ENCODE results near the gene C3orf52.

The C3orf52 gene

GRCh38 chr3:112119962-112120836 is 34.0 kb downstream of the C3orf52 start:
- DNase-seq: no peak

DNA sequence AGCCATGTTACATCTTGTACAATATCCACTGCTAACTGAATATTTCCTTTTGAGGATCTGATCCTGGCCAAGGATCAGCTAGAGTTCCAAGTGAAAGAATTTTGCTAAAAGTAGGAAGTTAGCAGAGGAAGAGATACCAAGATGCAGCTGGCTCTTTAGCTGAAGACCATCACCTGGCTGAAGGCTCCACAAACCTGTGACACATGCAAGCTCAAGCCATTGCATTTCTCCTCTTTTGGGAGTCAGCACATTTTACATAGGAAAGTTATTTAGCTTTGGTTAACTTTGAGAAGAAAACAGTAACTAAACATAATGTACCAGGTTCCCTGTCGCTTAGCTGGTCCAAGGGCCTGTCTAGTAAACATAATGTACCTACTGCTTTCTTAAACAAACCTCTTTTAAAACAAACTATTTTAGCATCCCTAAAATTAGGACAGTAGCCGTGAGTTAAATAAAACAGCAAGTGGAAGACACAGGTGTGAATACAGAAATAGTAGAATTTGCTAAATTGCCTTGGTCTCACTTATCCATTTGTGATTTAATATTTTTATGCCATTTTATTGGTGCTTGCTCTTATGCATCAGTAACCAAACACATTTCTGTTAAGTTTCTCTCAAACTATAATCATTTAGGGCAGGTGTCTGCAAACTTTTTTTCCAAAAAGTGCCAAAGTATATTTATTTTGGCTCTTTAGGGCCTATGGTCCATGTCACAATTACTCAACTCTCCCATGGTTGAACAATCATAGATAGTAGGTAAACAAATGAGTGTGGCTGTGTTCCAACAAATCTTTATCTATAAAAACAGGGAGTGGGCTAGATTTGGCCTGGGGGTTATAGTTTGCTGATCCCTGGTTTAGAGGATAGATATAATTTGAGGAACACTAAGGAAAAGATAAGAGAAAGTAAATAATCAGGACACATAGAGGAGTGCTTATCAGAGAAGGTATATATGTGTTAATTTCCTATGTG is 35.7 kb downstream of the C3orf52 start:
- no peak for DNase-seq

DNA sequence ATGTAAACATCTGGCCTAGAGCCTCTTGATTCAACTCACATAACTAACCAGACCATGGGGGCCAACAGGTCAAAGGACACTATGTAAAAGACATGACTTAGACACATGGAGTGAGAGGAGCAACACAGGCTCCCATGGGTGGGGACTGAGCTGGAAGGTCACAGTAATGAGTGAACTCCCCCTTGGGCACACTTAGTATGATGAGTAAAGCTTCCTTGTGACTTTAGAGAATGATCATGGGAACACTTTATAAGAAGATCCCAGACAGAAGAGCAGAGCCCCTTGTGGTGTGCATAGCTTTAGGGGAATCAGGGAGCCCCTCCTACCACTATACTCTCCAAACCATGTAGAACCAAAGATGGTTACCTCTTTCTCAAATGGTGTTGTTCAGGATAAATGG is 36.7 kb downstream of the C3orf52 start:
- no peak for DNase-seq

- DNase-seq: no peak
These were observed 37.4 kb downstream of the C3orf52 start for GRCh38 chr3:112123548-112123947.

DNA sequence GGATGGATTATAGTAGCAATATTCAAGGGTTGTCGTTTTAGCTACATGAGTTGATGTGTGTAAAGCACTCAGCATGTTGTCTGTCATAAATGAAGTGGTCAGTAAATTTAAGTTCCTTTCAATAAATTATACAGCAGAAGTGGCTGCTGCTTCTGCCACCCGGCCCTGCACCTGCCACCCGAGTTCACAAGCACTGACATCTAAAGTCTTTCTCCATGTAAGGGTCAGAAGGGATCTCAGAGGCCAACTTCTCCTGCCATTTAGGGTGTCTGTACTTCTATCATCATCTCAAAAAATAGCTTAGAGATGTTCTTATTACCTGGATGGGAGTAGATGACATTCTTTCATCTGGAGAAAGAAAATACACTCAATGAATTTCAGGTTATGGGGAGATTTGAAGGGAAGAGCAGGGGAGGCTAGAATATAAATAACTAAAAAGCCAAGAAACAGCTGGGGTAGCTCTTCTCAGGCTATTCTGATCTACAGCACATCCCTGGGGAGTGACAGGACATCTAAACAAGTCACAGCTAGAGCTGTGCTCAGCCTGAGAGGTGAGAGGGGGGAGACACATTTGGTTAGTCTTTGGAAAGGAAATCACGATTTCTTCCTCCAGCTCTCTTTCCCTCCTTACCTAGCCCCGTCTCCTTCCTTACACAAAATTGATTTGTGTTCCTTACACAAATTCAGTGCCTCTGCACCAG is 38.9 kb downstream of the C3orf52 start:
- no peak for DNase-seq

GRCh38 chr3:112126511-112126911 is 40.3 kb downstream of the C3orf52 start:
- no peak for DNase-seq

DNA sequence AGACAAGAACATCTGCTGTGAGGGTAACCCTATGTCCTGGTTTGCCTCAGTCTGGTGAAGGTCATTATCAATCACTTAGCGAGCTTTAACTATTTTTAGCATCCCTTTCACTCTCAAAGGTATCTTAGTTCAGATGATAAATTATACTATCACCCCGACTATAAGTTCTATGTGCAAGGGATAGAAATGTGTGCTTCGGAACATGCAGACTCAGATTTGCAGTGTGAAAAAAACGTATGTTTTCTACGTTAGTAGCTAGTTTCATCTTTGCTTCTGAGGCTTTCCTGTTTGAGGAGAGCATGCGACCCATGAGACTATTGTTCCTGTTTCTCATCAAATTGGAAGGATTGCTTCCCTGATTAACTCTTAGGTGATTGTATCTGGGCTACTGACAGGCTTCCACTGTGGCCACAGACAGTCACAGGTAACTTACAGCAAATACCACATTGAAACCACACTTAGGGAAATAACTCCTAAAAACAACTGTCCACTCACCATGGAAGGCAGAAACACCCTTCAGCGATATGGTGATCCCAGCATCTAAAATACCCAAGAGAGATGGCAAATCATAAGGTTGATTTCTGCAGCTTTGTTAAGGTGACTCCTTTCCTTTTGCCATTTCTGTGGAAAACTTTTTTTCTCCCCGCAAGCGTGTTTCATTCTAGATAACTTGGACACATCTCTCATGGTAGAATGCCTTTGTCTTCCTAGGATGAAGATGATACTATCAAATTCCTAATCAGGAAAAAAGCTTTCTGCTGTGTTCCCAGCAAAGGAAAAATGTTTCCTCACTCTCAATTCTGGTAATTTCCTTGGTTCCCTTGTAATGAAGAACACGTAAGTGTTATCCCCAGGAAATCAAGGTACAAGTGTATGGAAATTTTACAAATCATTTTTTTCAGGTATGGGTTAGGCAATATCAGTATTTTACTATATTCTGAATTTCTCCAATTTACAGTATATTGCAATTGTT is 41.6 kb downstream of the C3orf52 start:
- DNase-seq: no peak

GRCh38 chr3:112128843-112129727 is 42.9 kb downstream of the C3orf52 start:
- DNase-seq: no peak

DNA sequence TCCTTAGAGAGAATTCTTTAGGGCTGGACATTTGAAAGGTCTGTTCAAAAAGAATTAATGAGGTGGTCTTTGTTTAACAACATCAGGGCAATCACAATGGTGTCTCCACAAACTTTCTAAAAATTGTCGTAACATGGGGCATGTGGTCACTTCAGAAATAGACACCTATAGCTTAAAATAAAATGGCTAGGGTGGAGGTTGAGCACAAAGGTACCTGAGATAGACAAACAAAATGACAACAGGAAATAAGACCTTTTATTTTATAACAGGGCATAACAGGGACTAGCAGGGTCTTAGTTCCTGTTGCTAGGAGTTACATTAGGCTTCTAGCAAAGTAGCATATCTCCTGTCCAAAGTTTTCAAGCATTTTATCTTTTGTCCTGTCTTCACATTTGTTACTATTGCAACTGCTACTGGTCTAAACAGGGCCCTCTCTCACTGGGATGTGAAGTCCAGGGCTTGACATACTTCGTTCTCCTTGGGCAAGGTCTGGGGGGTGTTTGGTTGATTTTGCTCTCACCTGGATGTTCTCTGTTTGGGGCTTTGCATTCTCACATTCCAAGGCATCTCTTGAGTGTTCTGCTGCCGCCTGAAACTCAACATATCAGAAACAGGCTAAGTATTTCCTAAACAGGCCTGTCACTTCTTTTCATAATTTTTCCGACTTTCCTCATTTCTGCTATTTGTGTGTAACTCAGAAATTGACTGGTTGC is 43.9 kb downstream of the C3orf52 start:
- DNase-seq: no peak

DNA sequence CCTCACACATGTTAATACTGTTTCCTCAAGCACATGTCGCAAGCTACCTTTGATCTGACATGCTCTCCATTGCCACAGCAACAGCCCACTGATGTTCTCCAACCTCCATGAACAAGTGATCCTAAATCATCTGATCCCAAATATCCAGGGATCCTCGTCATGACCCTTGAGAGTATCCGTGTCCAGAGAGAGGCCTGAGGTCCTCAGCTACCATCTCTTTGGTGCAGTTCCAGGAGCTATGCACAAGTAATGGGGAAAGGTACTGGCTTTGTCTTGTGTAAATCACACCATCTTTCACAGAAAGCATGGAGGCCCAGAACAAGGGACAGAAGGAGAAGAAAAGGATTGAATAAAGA is 44.4 kb downstream of the C3orf52 start:
- no peak for DNase-seq

- no peak for DNase-seq
These were observed 44.9 kb downstream of the C3orf52 start for GRCh38 chr3:112131111-112131510.

GRCh38 chr3:112132088-112132487 is 45.9 kb downstream of the C3orf52 start:
- DNase-seq: no peak

GRCh38 chr3:112132554-112132953 is 46.4 kb downstream of the C3orf52 start:
- no peak for DNase-seq

DNA sequence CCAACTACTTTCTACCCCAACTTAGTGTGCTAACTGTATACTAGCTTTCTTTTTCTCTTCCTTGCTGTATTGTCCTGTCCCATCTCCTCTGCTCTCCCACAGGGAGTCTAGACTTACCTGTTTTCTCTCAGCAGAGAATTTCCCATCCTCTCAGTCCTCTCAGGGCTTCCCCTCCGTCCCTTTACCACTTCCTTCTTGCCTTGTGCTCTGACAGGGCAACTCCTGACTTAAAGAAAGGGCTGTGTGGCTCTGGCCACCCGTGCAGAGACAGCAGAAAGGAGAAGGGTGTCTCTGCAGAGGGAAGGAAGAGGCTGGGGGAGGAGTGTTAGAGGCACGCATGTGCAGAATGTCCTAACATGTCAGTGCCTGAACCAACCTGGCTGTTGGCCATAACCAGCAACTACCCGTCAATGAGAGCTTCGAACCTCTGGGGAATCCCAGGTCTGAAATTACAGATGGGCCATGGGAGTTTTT is 46.8 kb downstream of the C3orf52 start, which contains the start of gene GCSAM:
GCSAM (minus strand) TSS at position 274 of the 474 bp plus-strand sequence; CDS start at position 146, 128 bp downstream.
- peak; percentile 38 for DNase-seq

DNA sequence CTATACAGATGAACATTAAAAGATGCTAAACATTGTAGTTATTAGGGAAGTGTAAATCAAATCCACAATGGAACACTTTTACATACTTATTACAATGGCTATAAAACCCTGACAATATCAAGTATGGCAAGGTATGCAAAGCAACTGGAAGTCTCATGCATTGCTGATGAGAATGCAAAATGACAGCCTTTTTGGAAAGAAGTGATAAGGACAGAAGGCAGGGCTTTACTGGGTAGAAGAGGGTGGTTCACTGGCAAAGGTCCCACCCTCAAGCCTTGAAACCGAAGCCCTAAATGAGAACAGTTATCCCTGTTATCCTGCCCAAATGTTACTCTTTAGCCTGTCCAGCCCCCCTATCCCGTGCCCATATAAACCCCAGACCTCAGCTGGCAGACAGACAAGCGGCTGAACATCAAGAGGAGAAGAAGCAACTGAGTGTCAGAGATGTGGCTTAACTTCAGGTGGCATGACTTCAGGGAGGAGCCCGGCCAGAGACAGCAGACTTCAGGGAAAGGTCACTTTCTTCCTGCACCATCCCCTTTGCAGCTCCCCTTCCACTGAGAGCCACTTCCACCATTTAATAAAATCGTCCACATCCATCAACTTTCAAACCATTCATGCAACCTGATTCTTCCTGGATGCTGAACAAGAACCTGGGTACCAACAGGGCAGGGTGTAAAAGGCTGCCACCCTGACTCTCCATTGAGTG is 47.6 kb downstream of the C3orf52 start:
- DNase-seq: no peak

DNA sequence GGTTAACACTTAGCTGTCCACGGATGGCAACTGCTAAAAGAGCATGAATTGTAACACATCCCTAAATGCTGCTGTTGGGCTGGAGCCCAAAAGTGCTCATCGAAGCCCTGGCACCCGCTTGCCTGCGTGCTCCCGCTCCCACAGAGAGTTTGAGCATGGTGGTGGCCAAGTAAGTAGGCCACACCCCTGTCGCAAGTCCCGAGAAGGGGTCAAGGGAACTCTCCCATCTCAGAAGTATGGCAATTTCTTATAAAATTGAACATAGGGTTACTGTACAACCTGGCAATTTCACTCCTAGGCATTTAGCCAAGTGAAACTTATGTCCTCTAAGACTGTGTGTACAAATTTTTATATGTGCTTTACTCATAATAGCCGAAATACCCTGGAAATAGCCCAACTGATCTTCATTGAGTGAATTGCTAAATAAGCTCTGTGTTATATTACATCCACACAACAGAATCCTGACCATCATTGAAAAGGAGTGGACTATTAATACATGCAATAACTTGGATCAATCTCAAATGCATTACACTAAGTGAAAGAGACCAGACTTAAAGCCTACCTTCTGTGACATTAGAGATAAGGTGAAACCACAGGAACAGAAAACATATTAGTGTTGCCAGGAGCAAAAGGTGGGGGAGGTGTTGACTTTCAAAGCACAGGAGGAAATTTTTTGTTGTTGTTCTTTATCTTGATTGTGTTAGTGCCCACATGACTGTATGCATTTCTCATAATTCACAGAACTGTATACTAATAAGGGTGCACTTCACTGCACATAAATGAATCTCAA is 48.3 kb downstream of the C3orf52 start:
- no peak for DNase-seq

DNA sequence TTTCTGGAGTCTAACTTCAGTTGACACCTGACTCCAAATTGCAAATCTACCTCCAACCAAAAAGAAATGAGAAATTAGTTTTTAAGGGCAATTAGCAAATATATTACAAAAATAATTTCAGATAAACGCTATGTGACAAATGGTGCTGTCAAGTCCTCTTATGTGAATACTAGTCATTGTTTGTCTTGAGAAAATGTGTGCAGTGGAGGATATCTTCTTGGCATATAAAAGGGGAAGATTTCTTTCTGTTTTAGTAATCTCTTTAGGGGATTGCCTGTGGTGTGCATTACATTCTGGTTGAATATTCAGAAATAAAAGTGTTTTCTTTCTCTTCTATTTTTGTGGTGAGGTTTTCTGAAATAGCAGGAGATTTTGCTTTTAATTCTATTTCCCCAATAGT is 49.9 kb downstream of the C3orf52 start:
- DNase-seq: no peak

DNA sequence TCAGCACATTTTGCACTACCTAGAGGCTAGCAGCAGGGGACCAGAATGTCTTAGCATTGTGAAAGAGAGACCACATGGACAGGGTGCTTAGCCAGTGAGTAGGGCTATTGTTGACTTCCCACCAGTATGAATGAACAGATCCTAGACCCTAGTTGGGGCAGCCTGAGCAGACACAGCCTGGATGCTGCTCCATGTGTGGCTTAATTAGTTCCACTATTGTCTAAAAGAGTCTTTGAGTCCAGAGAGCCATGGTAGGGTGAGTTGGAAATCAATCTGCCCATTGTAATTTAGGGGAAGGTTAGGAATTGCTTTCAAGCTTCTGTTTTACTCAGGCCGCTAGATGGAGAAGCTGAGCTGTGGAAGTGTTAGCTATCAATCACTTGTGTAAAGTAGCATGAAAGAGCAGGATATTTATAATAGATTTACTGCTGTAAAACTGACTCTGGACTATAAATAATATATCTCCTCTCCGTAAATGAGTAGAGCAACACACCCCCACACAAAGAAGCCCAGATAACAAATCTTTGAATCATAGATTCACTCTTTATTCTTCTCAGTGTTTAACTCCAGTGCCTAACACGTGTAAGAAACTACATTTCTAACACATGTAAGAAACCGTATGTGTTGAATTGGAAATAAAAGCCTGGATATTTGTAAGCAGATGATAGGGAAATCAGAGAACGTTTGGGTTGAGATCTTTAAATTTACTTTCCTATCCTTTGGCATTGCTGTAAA is 50.9 kb downstream of the C3orf52 start:
- peak; percentile 86 for DNase-seq
